Erythroblast (primary cell): ENCODE results near the gene POLD1.

Experiments
- GATA1 ChIP-seq: IDR thresholded peaks from 2 replicates; pipeline ENCODE4 v1.6.1; 2011; ENCODE audit warnings: low read depth, mild to moderate bottlenecking, control low read depth, low read length, moderate library complexity
- POLR2A ChIP-seq: IDR thresholded peaks from 2 replicates; pipeline ENCODE4 v1.6.1; 2011; ENCODE audit warnings: mild to moderate bottlenecking, low read length

GRCh38 chr19:50437862-50438449, 53.8 kb downstream of the POLD1 start:
- no peak for TF ChIP-seq POLR2A
- no peak for TF ChIP-seq GATA1
